HFF-Myc (cell line): ENCODE results near the gene ATRNL1.

Experiments used
- DNase-seq: peaks from one replicate; pipeline ENCODE4 v3.0.0-alpha.2; 2011; ENCODE audit warnings: low read depth; ENCODE audit errors: extremely low read depth
- H3K4me3 ChIP-seq: replicated peaks from 2 replicates; pipeline ENCODE4 v1.5.1; 2011; ENCODE audit warnings: low read depth, mild to moderate bottlenecking, control low read depth, low read length
- TF ChIP-seq, protein P1 (sequence below): IDR thresholded peaks from 2 replicates; pipeline ENCODE4 v1.5.1; 2012; ENCODE audit warnings: mild to moderate bottlenecking, low read depth, low read length, control low read depth; ENCODE audit errors: missing control alignments

Gene ATRNL1

DNA sequence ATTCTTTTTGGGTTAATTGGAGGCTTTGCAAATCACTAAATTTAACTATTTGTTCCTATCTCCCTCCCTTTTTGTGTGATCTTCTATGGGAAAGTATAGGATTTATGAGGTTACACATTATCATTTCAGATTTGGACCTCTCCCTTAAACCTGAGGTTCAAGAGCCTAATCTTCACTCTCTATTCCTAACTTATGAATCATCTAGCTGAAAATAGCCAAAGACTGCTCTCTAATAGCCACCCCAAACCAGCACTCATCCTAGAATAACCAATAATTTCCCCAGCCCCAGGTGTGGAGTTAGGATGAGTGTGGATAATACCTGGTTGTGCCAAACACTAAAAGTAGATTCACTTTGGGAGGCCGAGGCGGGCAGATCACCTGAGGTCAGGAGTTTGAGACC is 680.7 kb downstream of the ATRNL1 start:
- H3K4me3 ChIP-seq, result no peak overlapping the region
- DNase-seq, result no peak
- TF ChIP-seq, protein P1, sequence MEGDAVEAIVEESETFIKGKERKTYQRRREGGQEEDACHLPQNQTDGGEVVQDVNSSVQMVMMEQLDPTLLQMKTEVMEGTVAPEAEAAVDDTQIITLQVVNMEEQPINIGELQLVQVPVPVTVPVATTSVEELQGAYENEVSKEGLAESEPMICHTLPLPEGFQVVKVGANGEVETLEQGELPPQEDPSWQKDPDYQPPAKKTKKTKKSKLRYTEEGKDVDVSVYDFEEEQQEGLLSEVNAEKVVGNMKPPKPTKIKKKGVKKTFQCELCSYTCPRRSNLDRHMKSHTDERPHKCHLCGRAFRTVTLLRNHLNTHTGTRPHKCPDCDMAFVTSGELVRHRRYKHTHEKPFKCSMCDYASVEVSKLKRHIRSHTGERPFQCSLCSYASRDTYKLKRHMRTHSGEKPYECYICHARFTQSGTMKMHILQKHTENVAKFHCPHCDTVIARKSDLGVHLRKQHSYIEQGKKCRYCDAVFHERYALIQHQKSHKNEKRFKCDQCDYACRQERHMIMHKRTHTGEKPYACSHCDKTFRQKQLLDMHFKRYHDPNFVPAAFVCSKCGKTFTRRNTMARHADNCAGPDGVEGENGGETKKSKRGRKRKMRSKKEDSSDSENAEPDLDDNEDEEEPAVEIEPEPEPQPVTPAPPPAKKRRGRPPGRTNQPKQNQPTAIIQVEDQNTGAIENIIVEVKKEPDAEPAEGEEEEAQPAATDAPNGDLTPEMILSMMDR, result no peak

DNA sequence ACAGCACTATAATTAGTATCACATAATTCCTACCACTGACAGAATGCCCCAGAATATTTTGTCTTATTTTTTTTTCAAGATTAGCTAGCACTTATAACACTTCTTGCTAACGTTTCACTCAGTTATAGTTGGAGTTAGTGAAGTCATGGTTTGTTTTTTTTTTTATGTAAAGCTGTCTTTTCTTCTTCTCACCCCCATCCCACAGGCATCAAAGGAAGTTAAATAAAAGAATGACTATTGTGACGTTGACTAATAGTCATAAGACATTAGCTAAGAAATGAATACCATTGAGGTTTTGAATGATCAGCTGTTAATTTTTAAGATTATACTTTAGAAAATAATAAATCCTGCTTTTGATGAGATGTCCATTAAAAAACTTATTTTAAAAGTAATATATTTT is 681.6 kb downstream of the ATRNL1 start:
- TF ChIP-seq, protein P1, result no peak

DNA sequence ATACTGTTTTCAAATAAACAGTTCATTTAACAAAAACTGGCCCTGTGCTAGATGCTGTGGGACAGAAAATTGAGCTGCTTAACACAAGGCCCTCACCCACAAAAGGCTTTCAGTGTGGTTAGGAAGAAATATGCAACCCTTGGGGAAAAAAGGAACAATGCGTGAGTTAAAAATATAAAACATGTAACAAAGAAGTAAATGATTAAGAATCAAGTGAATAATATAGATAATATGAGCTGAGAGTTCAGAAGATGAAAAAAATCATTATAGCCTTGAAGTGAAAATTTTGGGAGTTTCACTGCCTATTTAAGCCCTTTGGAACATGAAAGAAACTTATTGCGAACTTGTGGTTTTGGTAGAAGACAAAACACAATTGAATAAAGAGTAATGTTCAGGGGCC is 684.5 kb downstream of the ATRNL1 start:
- DNase-seq, result no peak
- TF ChIP-seq, protein P1, result no peak
- no peak overlapping the region for H3K4me3 ChIP-seq

More for the DNA sequence above, 681.6 kb downstream of the ATRNL1 start:
- H3K4me3 ChIP-seq, result no peak overlapping the region
- no peak for DNase-seq

DNA sequence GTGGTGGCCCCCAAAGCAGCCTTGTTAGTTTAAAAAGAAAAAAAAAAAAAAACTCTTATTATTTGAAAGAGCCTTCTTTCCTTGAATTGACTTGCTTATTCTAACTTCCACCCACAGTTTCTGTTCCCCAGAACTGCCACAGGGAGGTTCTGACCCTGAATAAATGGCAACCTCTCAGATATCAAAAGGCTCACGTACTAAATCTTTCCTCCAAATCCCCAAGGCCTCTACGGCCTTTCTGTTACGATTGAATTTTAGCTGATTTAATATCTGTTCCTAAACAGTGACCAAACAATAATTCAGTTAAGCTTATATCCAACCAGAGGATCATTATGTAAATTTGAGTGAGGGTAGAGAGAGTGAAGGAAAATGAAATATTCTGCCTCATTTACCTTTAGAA is 697.1 kb downstream of the ATRNL1 start:
- TF ChIP-seq, protein P1, result no peak
- DNase-seq, result no peak
- no peak overlapping the region for H3K4me3 ChIP-seq

DNA sequence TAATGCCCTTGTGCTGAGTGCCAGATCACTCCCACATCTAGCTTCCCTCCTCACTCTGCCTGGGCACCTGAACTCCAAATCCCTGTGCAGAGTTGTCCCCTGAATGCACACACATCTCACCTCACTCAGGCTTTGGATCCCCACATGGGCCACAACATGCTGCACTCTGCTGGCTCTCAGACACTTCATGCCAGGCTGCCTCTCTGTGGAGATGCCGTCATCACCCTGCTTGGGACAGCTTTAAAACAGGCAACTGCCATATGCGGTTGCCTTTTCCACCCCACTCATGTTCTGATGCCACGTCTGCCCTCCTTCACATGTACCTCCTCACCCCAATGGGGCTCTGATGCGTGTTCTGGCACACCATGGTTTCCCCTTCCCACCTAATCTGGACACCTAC is 702.8 kb downstream of the ATRNL1 start:
- no peak overlapping the region for H3K4me3 ChIP-seq
- TF ChIP-seq, protein P1, result no peak

DNA sequence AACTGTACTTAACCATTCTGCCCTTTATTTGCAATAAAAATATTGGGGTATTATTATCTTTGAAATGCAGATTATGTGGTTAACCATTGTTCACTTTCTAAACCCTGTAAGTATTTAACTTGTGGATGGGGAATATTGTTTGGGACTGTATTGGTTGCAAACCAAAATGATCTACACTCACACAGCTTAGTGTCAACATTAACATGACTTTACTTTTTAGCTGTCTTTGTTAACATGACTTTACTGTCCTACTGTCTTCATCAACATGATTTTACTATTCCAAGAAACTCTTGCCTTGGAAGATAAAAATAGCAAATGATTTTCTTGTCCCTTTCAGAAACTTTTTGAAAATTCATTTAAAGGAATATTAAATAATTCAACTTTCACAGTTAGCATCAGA is 708.3 kb downstream of the ATRNL1 start:
- no peak for DNase-seq
- no peak overlapping the region for H3K4me3 ChIP-seq
- TF ChIP-seq, protein P1, result no peak

More for the DNA sequence above, 702.8 kb downstream of the ATRNL1 start:
- DNase-seq, result no peak

DNA sequence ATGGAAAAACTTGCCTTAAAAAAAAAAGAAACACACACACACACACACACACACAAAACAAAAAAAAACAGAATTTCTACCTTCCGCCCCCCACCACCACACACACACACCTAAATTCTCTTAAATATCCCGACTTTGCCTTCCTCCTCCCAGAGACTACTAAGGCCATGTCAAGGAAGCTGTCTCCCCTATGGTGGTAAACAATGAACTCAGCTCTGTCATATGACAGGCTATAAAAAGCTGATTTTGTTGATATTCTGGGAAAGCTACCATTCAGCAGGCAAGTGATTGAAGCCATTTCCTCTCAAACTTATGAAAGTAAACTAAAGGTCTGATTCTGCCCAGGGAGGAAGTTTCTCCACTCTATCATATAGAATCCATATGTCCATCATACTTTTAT is 708.8 kb downstream of the ATRNL1 start:
- H3K4me3 ChIP-seq, result no peak overlapping the region
- TF ChIP-seq, protein P1, result no peak
- DNase-seq, result no peak
